HEK293 (cell line): Measurements from ENCODE around the gene ZNF396.

Source experiments
- CTCF ChIA-PET: fragments of 350-600 bp; formaldehyde crosslinking; extraction: SDS; loops from one replicate; lab custom pipeline; 2021; ENCODE audit warnings: antibody characterized with exemption; lab: Yijun Ruan, JAX
- POLR2A ChIA-PET: fragments of 300-600 bp; formaldehyde crosslinking; extraction: SDS; loops from one replicate; lab custom pipeline; 2020; ENCODE audit warnings: antibody characterized with exemption, inconsistent platforms; lab: Yijun Ruan, JAX
- H3K27ac ChIP-seq: fragments of 200-500 bp; sonication (Bioruptor generic); 2 replicates; pipeline ENCODE4 v1.5.1; 2014; ENCODE audit warnings: low read depth, low read length, control low read depth, inconsistent platforms; ENCODE audit errors: extremely low read depth
- H3K36me3 ChIP-seq, 2 experiments: fragments of 200-500 bp in 1 of 2; sonication (Bioruptor generic) in 1 of 2; 1 replicate in 1 of 2; 2 replicates in 1 of 2; pipeline ENCODE4 v1.5.1; 2014 to 2017; ENCODE audit warnings: inconsistent platforms in 2 of 2, low read length in 2 of 2; ENCODE audit not compliant: control insufficient read depth in 2 of 2, insufficient read depth in 1 of 2
- H3K4me1 ChIP-seq: fragments of 200-500 bp; sonication (Bioruptor generic); 2 replicates; pipeline ENCODE4 v1.5.1; 2014; ENCODE audit warnings: mild to moderate bottlenecking, low read length, inconsistent platforms; ENCODE audit not compliant: control insufficient read depth, insufficient read depth
- H3K4me3 ChIP-seq: 2 replicates; pipeline ENCODE4 v1.5.1; 2011; ENCODE audit warnings: low read depth, mild to moderate bottlenecking, control low read depth, low read length, moderate library complexity
- H3K9me3 ChIP-seq: fragments of 200-500 bp; sonication (Bioruptor generic); 2 replicates; pipeline ENCODE4 v1.5.1; 2014; ENCODE audit warnings: low read depth, low read length, inconsistent platforms; ENCODE audit not compliant: control insufficient read depth, insufficient read depth
- KLF16 ChIP-seq: fragments of 450-650 bp; formaldehyde crosslinking; IDR thresholded peaks from 2 replicates; pipeline ENCODE4 v1.5.1; 2017; ENCODE audit warnings: missing biosample characterization, missing genetic modification characterization
- OVOL3 ChIP-seq: fragments of 450-650 bp; formaldehyde crosslinking; IDR thresholded peaks from 2 replicates; pipeline ENCODE4 v1.5.1; 2016; ENCODE audit warnings: missing biosample characterization, missing genetic modification characterization
- SP3 ChIP-seq: fragments of 450-650 bp; formaldehyde crosslinking; IDR thresholded peaks from 2 replicates; pipeline ENCODE4 v1.5.1; 2016; ENCODE audit warnings: missing biosample characterization, missing genetic modification characterization
- ZNF138 ChIP-seq: fragments of 450-650 bp; formaldehyde crosslinking; IDR thresholded peaks from 2 replicates; pipeline ENCODE4 v1.5.1; 2016; ENCODE audit warnings: missing biosample characterization, missing genetic modification characterization, borderline replicate concordance
- ZNF223 ChIP-seq: fragments of 450-650 bp; formaldehyde crosslinking; IDR thresholded peaks from 2 replicates; pipeline ENCODE4 v1.5.1; 2016; ENCODE audit warnings: missing biosample characterization, missing genetic modification characterization
- ZNF24 ChIP-seq: fragments of 450-650 bp; formaldehyde crosslinking; IDR thresholded peaks from 2 replicates; pipeline ENCODE4 v1.5.1; 2016; ENCODE audit warnings: missing biosample characterization, missing genetic modification characterization
- ZNF248 ChIP-seq: fragments of 450-650 bp; formaldehyde crosslinking; IDR thresholded peaks from 2 replicates; pipeline ENCODE4 v1.5.1; 2017; ENCODE audit warnings: missing biosample characterization, missing genetic modification characterization
- ZNF514 ChIP-seq: fragments of 450-650 bp; formaldehyde crosslinking; IDR thresholded peaks from 2 replicates; pipeline ENCODE4 v1.5.1; 2016; ENCODE audit warnings: missing biosample characterization, missing genetic modification characterization
- ZNF529 ChIP-seq: fragments of 450-650 bp; formaldehyde crosslinking; IDR thresholded peaks from 2 replicates; pipeline ENCODE4 v1.5.1; 2017; ENCODE audit warnings: missing genetic modification characterization, missing biosample characterization; ENCODE audit not compliant: insufficient replicate concordance
- ZNF544 ChIP-seq: fragments of 450-650 bp; formaldehyde crosslinking; IDR thresholded peaks from 2 replicates; pipeline ENCODE4 v1.5.0; 2017; ENCODE audit warnings: missing biosample characterization, missing genetic modification characterization
- ZNF558 ChIP-seq: fragments of 450-650 bp; formaldehyde crosslinking; IDR thresholded peaks from 2 replicates; pipeline ENCODE4 v1.5.1; 2016; ENCODE audit warnings: missing biosample characterization, missing genetic modification characterization
- ZNF571 ChIP-seq: fragments of 450-650 bp; formaldehyde crosslinking; IDR thresholded peaks from 2 replicates; pipeline ENCODE4 v1.5.0; 2017; ENCODE audit warnings: missing biosample characterization, missing genetic modification characterization
- ZNF610 ChIP-seq: fragments of 450-650 bp; formaldehyde crosslinking; IDR thresholded peaks from 2 replicates; pipeline ENCODE4 v1.5.1; 2016; ENCODE audit warnings: missing biosample characterization, missing genetic modification characterization, borderline replicate concordance
- ZNF624 ChIP-seq: fragments of 450-650 bp; formaldehyde crosslinking; IDR thresholded peaks from 2 replicates; pipeline ENCODE4 v1.5.1; 2017; ENCODE audit warnings: missing biosample characterization, missing genetic modification characterization
- ZNF654 ChIP-seq: fragments of 450-650 bp; formaldehyde crosslinking; IDR thresholded peaks from 2 replicates; pipeline ENCODE4 v1.5.1; 2016; ENCODE audit warnings: low read depth, missing biosample characterization, missing genetic modification characterization
- ZNF701 ChIP-seq: fragments of 450-650 bp; formaldehyde crosslinking; IDR thresholded peaks from 2 replicates; pipeline ENCODE4 v1.5.1; 2016; ENCODE audit warnings: missing biosample characterization, missing genetic modification characterization
- ZNF707 ChIP-seq: fragments of 450-650 bp; formaldehyde crosslinking; IDR thresholded peaks from 2 replicates; pipeline ENCODE4 v1.5.1; 2016; ENCODE audit warnings: missing biosample characterization, missing genetic modification characterization
- ZNF76 ChIP-seq: fragments of 450-650 bp; formaldehyde crosslinking; IDR thresholded peaks from 2 replicates; pipeline ENCODE4; 2016; ENCODE audit warnings: low read depth, missing biosample characterization, missing genetic modification characterization, borderline replicate concordance
- ZNF792 ChIP-seq: fragments of 450-650 bp; formaldehyde crosslinking; IDR thresholded peaks from 2 replicates; pipeline ENCODE4 v1.5.1; 2016; ENCODE audit warnings: missing biosample characterization, missing genetic modification characterization
- TF ChIP-seq, protein P1 (sequence below): fragments of 450-650 bp; formaldehyde crosslinking; IDR thresholded peaks from 2 replicates; pipeline ENCODE4 v1.5.1; 2016; ENCODE audit warnings: missing biosample characterization, missing genetic modification characterization
- TF ChIP-seq, protein P2 (sequence below): fragments of 450-650 bp; formaldehyde crosslinking; IDR thresholded peaks from 2 replicates; pipeline ENCODE4 v1.5.1; 2016; ENCODE audit warnings: missing biosample characterization, missing genetic modification characterization
- TF ChIP-seq, protein P3 (sequence below): fragments of 450-650 bp; formaldehyde crosslinking; IDR thresholded peaks from 2 replicates; pipeline ENCODE4 v1.5.1; 2016; ENCODE audit warnings: missing biosample characterization, missing genetic modification characterization
- TF ChIP-seq, protein P4 (sequence below): fragments of 450-650 bp; formaldehyde crosslinking; IDR thresholded peaks from 2 replicates; pipeline ENCODE4 v1.5.1; 2016; ENCODE audit warnings: missing biosample characterization, missing genetic modification characterization, borderline replicate concordance

The ZNF396 gene

DNA sequence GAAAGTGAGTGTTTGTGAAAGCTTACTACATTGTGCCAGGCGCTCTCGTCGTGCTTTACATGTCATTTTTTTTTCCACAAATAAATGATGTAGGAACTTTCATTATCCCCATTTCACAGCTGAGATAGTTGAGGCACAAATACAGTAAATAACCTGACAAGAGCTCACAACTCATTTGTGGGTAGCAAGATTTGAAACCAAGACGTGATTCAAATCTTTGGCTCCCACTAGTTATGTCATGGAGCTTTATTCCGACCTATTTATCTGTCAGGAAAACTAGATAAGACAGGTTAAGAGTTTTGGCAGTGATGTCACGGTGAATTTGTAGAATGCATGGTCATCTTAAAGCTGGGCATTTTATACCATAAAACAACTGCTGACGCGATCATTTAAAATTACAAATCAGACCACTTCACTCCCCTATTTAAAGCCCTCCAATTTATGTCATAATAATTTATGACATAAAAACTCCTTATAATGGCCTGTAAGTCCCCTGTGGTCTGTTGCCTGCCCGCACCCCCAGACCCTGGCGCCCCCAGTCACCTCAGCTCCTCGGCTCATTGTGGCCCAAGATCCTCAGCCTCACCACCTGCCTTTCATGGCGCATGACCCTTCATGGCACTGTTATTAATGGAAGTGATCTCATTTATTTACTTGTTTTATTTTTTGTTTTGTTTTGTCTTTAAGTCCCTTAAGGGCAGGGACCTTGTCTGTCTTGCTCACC is 32.2 kb downstream of the ZNF396 start:
- Histone ChIP-seq H3K36me3 (peaks cover 2 to 27% of the 10 kb centered on the region in 2 experiments), H3K4me3 (peak overlapping the region; percentile 92), H3K4me1 (no peaks in the 10 kb centered on the region), H3K27ac (no peak overlapping the region), H3K9me3 (no peaks in the 10 kb centered on the region)
- CTCF ChIA-PET: interaction anchor here (0.5 to 1.7 kb wide), 6 partner anchors 11 to 339 kb away, joined by 3 to 7 read pairs (median 4); no protein-coding TSS in a partner anchor
- no peak for TF ChIP-seq ZNF76
- TF ChIP-seq ZNF558 (tag by site-specific recombination): no peak
- TF ChIP-seq, protein P1, sequence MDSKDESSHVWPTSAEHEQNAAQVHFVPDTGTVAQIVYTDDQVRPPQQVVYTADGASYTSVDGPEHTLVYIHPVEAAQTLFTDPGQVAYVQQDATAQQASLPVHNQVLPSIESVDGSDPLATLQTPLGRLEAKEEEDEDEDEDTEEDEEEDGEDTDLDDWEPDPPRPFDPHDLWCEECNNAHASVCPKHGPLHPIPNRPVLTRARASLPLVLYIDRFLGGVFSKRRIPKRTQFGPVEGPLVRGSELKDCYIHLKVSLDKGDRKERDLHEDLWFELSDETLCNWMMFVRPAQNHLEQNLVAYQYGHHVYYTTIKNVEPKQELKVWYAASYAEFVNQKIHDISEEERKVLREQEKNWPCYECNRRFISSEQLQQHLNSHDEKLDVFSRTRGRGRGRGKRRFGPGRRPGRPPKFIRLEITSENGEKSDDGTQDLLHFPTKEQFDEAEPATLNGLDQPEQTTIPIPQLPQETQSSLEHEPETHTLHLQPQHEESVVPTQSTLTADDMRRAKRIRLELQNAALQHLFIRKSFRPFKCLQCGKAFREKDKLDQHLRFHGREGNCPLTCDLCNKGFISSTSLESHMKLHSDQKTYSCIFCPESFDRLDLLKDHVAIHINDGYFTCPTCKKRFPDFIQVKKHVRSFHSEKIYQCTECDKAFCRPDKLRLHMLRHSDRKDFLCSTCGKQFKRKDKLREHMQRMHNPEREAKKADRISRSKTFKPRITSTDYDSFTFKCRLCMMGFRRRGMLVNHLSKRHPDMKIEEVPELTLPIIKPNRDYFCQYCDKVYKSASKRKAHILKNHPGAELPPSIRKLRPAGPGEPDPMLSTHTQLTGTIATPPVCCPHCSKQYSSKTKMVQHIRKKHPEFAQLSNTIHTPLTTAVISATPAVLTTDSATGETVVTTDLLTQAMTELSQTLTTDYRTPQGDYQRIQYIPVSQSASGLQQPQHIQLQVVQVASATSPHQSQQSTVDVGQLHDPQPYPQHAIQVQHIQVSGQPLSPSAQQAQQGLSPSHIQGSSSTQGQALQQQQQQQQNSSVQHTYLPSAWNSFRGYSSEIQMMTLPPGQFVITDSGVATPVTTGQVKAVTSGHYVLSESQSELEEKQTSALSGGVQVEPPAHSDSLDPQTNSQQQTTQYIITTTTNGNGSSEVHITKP (tag by site-specific recombination): 0 out of 2 replicates have a peak, but pooled peaks have one; percentile 5
- TF ChIP-seq SP3 (tag by site-specific recombination): no peak
- TF ChIP-seq, all 188 proteins: peak for 1
- POLR2A ChIA-PET: interaction anchor here (1.0 to 1.6 kb wide), 3 partner anchors 10 to 104 kb away, joined by 3 to 7 read pairs (median 5); partner anchors contain the start of genes ZNF397 and ZSCAN30

DNA sequence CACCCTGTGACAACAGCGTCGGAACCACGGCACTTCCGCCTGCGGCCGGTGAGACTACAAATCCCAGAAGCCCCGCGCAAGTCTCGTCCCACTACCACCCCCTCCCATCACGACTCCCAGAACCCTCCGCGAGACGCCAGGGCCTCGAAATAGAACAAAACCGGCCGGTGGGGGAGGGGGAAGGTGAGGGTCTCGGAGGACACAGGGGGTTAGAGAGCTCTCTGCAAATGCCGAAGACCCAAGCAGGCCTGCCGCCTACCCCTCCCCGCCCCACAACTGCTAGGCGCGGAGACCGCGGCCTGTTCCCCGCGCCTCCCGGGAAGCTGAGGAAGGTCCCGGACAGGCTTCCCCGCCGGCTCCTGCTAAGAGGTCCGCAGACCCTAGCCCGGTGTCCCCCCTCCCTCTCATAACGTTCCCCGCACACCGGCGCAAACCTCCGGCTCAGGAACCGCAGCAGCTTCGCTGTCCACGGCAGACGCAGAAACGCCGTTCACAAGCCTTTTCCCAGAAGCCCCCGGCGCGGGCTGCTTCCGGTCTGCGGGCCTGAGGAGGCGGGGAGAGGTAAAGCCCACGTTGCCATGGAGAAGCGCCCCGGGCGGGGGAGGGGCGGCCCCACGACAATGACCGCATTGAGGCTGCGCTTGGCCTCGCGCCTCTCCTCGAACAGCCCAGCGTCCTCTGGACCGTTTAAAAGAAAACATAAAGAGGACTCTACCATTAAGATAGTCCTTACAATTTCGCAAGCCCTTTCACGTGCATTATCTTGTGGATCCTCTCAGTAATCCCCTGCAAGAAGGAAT is 33.0 kb downstream of the ZNF396 start, which contains the start of gene ZNF24:
Gene ZNF24 (minus strand): TSS at position 485 of the 800 bp plus-strand sequence. CDS start 3,770 bp downstream, outside the sequence.
- CTCF ChIA-PET: interaction anchor here (1.1 to 1.7 kb wide), 3 partner anchors 11 to 112 kb away, joined by 4 to 7 read pairs (median 6); no protein-coding TSS in a partner anchor
- no peak for TF ChIP-seq ZNF248 (tag by site-specific recombination)
- no peak for TF ChIP-seq ZNF624
- TF ChIP-seq, protein P2, sequence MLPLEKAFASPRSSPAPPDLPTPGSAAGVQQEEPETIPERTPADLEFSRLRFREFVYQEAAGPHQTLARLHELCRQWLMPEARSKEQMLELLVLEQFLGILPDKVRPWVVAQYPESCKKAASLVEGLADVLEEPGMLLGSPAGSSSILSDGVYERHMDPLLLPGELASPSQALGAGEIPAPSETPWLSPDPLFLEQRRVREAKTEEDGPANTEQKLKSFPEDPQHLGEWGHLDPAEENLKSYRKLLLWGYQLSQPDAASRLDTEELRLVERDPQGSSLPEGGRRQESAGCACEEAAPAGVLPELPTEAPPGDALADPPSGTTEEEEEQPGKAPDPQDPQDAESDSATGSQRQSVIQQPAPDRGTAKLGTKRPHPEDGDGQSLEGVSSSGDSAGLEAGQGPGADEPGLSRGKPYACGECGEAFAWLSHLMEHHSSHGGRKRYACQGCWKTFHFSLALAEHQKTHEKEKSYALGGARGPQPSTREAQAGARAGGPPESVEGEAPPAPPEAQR (tag by site-specific recombination): no peak
- no peak for TF ChIP-seq ZNF514 (tag by site-specific recombination)
- TF ChIP-seq, protein P3, sequence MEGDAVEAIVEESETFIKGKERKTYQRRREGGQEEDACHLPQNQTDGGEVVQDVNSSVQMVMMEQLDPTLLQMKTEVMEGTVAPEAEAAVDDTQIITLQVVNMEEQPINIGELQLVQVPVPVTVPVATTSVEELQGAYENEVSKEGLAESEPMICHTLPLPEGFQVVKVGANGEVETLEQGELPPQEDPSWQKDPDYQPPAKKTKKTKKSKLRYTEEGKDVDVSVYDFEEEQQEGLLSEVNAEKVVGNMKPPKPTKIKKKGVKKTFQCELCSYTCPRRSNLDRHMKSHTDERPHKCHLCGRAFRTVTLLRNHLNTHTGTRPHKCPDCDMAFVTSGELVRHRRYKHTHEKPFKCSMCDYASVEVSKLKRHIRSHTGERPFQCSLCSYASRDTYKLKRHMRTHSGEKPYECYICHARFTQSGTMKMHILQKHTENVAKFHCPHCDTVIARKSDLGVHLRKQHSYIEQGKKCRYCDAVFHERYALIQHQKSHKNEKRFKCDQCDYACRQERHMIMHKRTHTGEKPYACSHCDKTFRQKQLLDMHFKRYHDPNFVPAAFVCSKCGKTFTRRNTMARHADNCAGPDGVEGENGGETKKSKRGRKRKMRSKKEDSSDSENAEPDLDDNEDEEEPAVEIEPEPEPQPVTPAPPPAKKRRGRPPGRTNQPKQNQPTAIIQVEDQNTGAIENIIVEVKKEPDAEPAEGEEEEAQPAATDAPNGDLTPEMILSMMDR (tag by site-specific recombination): no peak
- no peak for TF ChIP-seq ZNF24 (tag by site-specific recombination)
- TF ChIP-seq ZNF529 (tag by site-specific recombination): no peak
- TF ChIP-seq ZNF544 (tag by site-specific recombination): no peak
- TF ChIP-seq ZNF138 (tag by site-specific recombination): no peak
- 0 out of 2 replicates have a peak, but pooled peaks have one; percentile 29 for TF ChIP-seq ZNF610 (tag by site-specific recombination)
- TF ChIP-seq ZNF707: no peak
- TF ChIP-seq, protein P4, sequence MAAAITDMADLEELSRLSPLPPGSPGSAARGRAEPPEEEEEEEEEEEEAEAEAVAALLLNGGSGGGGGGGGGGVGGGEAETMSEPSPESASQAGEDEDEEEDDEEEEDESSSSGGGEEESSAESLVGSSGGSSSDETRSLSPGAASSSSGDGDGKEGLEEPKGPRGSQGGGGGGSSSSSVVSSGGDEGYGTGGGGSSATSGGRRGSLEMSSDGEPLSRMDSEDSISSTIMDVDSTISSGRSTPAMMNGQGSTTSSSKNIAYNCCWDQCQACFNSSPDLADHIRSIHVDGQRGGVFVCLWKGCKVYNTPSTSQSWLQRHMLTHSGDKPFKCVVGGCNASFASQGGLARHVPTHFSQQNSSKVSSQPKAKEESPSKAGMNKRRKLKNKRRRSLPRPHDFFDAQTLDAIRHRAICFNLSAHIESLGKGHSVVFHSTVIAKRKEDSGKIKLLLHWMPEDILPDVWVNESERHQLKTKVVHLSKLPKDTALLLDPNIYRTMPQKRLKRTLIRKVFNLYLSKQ (tag by site-specific recombination): no peak
- no peak for TF ChIP-seq ZNF571 (tag by site-specific recombination)
- no peak for TF ChIP-seq OVOL3 (tag by site-specific recombination)
- TF ChIP-seq ZNF701 (tag by site-specific recombination): no peak
- no peak for TF ChIP-seq ZNF654 (tag by site-specific recombination)
- TF ChIP-seq ZNF792: 0 out of 2 replicates have a peak, but pooled peaks have one; percentile 39
- peak; percentile 69 for TF ChIP-seq KLF16 (tag by site-specific recombination)
- no peak for TF ChIP-seq ZNF223 (tag by site-specific recombination)

More for the DNA sequence above, 33.0 kb downstream of the ZNF396 start, which contains the start of gene ZNF24:
- POLR2A ChIA-PET: interaction anchor here (0.6 to 1.6 kb wide), 4 partner anchors 9 to 104 kb away, joined by 3 to 7 read pairs (median 4); partner anchors contain the start of genes ZNF397 and ZSCAN30
- H3K4me3 ChIP-seq: peak within 1 kb of the TSS; percentile 92
- H3K36me3 ChIP-seq: peaks cover 10 to 35% of the 10 kb centered on the region in 2 experiments
- H3K9me3 ChIP-seq: no peaks in the 10 kb centered on the region
- H3K27ac ChIP-seq: peak within 1 kb of the TSS; percentile 83
- no peaks in the 10 kb centered on the region for H3K4me1 ChIP-seq
